Pancreas (tissue), 10 donors: ENCODE results near the gene F11R. TPM values are rescaled to one million over a fixed set of nuclear protein-coding genes. Genes with fewer than 3 reads are reported as not detected.
"Not testable (repeated sequence)": the region's sequence is repeated elsewhere in the genome, so short reads cannot be mapped to it uniquely, and the experiment has no call there.

ENCODE experiments used
- ATAC-seq, 4 donors: fragments of 200-7000 bp; cut with Tn5 transposase; one replicate each; pipeline versions ENCODE4 v1.8.0 to v1.9.1; 2020; ENCODE audit warnings: mild to moderate bottlenecking in 4 of 4, moderate library complexity in 4 of 4
- DNase-seq, 6 donors: peaks; one replicate each; pipeline ENCODE4 v3.0.0-alpha.2; 2020
- FAIRE-seq: peaks from 2 replicates; lab custom pipeline; 2012; peaks lifted over from hg19 to GRCh38; lab: Jason Lieb, UNC
- H3K27ac ChIP-seq, 4 donors: fragments of 200-600 bp; sonication (generic); 1 replicate in 3 of 4; 2 replicates in 1 of 4; pipeline versions ENCODE4 v1.5.0 to v1.8.0; 2020
- H3K27me3 ChIP-seq, 4 donors: fragments of 200-600 bp; one replicate each; pipeline ENCODE4 v1.8.0; 2021
- H3K36me3 ChIP-seq, 3 donors: fragments of 200-600 bp; sonication (generic) in 1 of 3; one replicate each; pipeline versions ENCODE4 v1.5.0 to v1.8.0; 2020 to 2021
- H3K4me1 ChIP-seq, 3 donors: fragments of 200-600 bp; one replicate each; pipeline ENCODE4 v1.8.0; 2021
- H3K4me3 ChIP-seq, 4 donors: fragments of 200-600 bp; sonication (generic) in 2 of 4; one replicate each; pipeline versions ENCODE4 v1.5.0 to v1.8.0; 2020 to 2021
- H3K9me3 ChIP-seq, 4 donors: fragments of 200-600 bp; one replicate each; pipeline ENCODE4 v1.8.0; 2021
- WGBS, 2 donors: extraction: QIAGEN DNeasy Blood & Tissue Kit; methylation state at CpG; one replicate each; pipeline ENCODE4 v1.1.7; 2013; 5-methylcytosine and 5-hydroxymethylcytosine counted together
- intact Hi-C, 3 donors: fragments of 100-400 bp; cut with DNase I; formaldehyde crosslinking; loops; one replicate each; pipeline versions ENCODE4 v1.11.1 to v1.14.2; 2022
- polyA plus RNA-seq, 2 donors: library from polyadenylated mRNA; stranded (reverse); fragments of 200-250 nt; gene quantifications; one replicate each; pipeline ENCODE4 v1.2.3, GENCODE V29; 2013
- total RNA-seq, 6 donors: library from RNA; stranded (reverse); fragmentation: NEBNext Ultra II Directional in 4 of 6; extraction: Animal tissue kit (Norgen Biotek cat#: 25700) in 4 of 6; gene quantifications; one replicate each; pipeline versions ENCODE4 v1.2.1 to v1.2.4, GENCODE V29; 2021 to 2023
- TF ChIP-seq, protein P1 (sequence below), 4 donors: fragments of 200-600 bp; sonication (generic) in 3 of 4; IDR thresholded peaks; one replicate each; pipeline versions ENCODE4 v1.5.0 to v1.8.0; 2021; ENCODE audit warnings: antibody characterized with exemption in 4 of 4
- donor health status: healthy with polysubstance abuse.
- donor health status: DM: no; HTN: no; CAD: no; lungs with moderate emphysema.
- donor health status: DM: no; HTN: no; CAD: no.
- donor health status: control.
- donor health status: control.
- donor health status: Bipolar disorder and iron deficiency.
- donor health status: DM: yes; HTN: yes; CAD: no.
- donor health status: DM: no; HTN: no; CAD: no.
- donor health status: DM: no; HTN: no; CAD: no.
- donor health status: DM: yes; HTN: yes; CAD: no.

Gene F11R
- total and polyA plus RNA-seq, 8 donors: 22.7 to 59.5 (median 36.9) TPM

DNA sequence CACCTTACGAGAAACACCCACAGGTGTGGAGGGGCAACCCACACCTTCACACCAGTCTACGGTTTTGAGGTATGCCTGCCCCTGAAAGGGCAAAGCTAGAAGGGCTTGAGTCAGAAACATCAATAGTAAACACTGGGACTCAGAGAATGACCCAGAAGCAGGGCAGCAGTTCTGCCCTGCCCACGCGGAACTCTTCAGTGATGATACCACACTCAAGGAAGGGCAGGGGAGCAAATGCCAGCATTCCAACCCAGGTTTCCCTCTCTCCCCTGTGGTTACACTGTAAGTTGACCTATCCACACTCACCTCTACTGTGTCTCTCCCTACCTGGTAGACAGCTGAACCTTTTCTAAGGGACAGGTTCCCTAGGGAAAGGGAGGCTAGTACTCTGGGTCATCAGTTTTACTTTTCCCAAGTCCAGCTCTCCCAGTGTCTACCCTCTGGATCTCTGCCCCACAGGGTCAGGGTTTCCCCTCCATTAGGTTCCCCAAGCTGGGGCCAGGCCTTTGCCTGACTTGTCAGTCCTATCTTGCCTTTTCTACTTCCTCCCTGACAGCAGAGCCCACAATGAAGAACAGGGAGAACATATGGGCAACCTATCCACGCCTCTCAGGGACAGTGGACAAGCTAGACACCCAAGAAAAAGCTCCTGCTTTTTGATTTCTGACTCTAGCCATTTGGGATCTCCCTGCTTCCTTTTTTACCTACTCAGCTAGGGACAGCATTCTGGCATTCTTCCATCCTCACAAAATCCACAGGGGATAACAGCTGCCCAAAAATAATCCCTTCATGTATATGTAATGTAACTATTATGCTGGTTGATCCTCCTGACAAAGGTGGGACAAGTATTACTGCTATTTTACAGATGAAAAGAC is 3.0 kb downstream of the F11R start:
- no peak for ATAC-seq
- peaks cover 26 to 53% (median 39%) of the 10 kb centered on the region in 3 donors for H3K4me1 ChIP-seq
- H3K4me3 ChIP-seq: peak overlapping the region in 1 of 4 donors; percentile 0
- H3K36me3 ChIP-seq: no peaks in the 10 kb centered on the region
- TF ChIP-seq, protein P1, sequence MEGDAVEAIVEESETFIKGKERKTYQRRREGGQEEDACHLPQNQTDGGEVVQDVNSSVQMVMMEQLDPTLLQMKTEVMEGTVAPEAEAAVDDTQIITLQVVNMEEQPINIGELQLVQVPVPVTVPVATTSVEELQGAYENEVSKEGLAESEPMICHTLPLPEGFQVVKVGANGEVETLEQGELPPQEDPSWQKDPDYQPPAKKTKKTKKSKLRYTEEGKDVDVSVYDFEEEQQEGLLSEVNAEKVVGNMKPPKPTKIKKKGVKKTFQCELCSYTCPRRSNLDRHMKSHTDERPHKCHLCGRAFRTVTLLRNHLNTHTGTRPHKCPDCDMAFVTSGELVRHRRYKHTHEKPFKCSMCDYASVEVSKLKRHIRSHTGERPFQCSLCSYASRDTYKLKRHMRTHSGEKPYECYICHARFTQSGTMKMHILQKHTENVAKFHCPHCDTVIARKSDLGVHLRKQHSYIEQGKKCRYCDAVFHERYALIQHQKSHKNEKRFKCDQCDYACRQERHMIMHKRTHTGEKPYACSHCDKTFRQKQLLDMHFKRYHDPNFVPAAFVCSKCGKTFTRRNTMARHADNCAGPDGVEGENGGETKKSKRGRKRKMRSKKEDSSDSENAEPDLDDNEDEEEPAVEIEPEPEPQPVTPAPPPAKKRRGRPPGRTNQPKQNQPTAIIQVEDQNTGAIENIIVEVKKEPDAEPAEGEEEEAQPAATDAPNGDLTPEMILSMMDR (IDR thresholded peaks at IDR 0.05): no peak
- no peak for FAIRE-seq
- 70 to 78% methylated on average over 5 of the region's 5 CpGs for WGBS, 2 donors
- H3K27me3 ChIP-seq: no peaks in the 10 kb centered on the region
- H3K9me3 ChIP-seq: no peaks in the 10 kb centered on the region
- H3K27ac ChIP-seq: peak overlapping the region in 3 of 4 donors; percentile 1 to 52 (median 6)
- DNase-seq: no peak
- intact Hi-C loops: no loop called here

DNA sequence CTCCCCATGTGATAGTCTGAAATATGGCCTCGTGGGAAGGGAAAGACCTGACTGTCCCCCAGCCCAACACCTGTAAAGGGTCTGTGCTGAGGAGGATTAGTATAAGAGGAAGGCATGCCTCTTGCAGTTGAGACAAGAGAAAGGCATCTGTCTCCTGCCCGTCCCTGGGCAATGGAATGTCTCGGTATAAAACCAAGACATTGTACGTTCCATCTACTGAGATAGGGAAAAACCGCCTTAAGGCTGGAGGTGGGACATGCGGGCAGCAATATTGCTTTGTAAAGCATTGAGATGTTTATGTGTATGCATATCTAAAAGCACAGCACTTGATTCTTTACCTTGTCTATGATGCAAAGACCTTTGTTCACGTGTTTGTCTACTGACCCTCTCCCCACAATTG is 3.8 kb downstream of the F11R start:
- Histone ChIP-seq H3K27ac (peak overlapping the region in 1 of 4 donors; percentile 52), H3K4me1 (peaks cover 26 to 57% (median 39%) of the 10 kb centered on the region in 3 donors)
- H3K36me3 ChIP-seq, ATAC-seq, H3K27me3 ChIP-seq, DNase-seq, H3K9me3 ChIP-seq, intact Hi-C loops, FAIRE-seq, H3K4me3 ChIP-seq: not testable (repeated sequence)
- WGBS, 2 donors: 56 to 67% methylated on average over 6 to 7 of the region's 7 CpGs

DNA sequence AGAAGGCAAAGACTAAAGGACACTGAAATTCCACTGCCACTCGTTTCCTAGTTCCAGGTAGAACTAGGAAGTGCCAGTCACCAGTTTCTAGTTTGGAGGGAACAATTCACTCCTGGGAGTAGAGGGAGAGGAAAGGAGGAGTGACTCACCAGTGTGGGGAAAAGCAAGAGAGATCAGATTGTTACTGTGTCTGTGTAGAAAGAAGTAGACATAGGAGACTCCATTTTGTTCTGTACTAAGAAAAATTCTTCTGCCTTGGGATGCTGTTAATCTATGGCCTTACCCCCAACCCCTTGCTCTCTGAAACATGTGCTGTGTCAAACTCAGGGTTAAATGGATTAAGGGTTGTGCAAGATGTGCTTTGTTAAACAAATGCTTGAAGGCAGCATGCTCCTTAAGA is 4.3 kb downstream of the F11R start:
- DNase-seq, FAIRE-seq, H3K9me3 ChIP-seq, intact Hi-C loops, ATAC-seq, H3K4me3 ChIP-seq, H3K27me3 ChIP-seq, H3K36me3 ChIP-seq: not testable (repeated sequence)
- Histone ChIP-seq H3K4me1 (peaks cover 26 to 58% (median 34%) of the 10 kb centered on the region in 3 donors), H3K27ac (peak overlapping the region in 1 of 4 donors; percentile 28)
- WGBS, 2 donors: 11 to 28% methylated on average over 1 of the region's 1 CpG

DNA sequence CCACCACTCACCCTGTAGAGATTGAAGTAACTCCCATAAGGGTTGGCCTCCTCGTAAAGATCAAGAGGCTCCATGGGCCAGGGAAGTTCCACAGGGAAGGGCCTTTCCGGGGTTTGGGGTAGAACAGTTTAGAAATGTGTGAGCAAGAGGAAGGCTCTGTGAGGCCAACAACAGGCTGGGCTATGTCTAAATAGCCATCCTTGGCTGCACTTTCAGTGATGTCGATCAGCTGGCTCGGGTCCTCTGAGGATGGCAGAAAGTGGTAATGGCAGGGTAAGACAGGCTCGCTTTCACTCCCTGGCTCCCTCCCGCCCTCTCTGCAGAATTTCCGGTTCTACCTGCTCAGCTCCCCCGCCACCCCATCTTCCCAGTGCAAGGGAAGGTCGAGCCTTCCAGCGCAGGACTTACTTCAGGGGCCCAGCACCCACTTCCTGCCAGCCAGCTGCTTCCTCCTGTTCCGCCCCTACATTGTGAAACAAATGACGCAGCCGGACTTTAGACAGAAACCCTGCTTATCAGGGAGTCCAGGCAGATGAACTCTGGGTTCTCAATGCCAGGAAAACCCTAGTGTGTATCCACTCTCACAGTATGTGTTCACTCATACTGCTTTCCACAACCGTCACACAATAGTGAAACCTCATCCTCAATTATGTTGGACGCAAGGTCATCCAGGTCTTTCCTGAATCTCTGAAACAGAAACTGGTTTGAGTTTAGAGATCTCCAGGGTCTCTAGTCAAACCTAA is 7.3 kb downstream of the F11R start:
- peak overlapping the region; percentile 66 to 94 (median 81) for H3K27ac ChIP-seq
- WGBS, 2 donors: 11 to 12% methylated on average over 15 of the region's 15 CpGs
- intact Hi-C loops: no loop called here
- no peaks in the 10 kb centered on the region for H3K27me3 ChIP-seq
- TF ChIP-seq, protein P1 (IDR thresholded peaks at IDR 0.05): no peak
- H3K4me3 ChIP-seq: peak overlapping the region in 2 of 4 donors; percentile 7 to 29
- no peak for FAIRE-seq
- H3K4me1 ChIP-seq: peaks cover 21 to 48% (median 24%) of the 10 kb centered on the region in 3 donors
- no peaks in the 10 kb centered on the region for H3K36me3 ChIP-seq
- H3K9me3 ChIP-seq: no peaks in the 10 kb centered on the region
- DNase-seq: peak; percentile 75 to 86 (median 84)
- ATAC-seq: peak; percentile 90 to 94 (median 92)

DNA sequence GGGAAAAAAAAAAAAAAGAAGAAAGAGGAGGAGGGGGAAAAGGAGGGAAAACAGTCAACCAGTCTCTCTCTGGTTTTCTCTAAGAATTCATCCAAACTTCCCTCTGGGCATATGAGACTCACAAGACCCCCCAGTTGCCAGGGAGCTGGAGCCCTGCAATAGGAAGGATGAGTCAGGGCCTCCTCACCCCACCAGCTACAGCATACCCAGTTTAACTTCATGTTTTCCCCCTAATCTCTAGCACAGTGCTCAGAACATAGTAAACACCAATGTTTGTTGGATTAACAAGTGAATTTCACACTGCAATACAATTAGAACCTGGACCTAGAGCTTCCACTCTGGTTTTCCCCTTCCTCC is 7.8 kb downstream of the F11R start:
- peaks cover 17 to 43% (median 20%) of the 10 kb centered on the region in 3 donors for H3K4me1 ChIP-seq
- H3K9me3 ChIP-seq: no peaks in the 10 kb centered on the region
- intact Hi-C loops: no loop called here
- DNase-seq: no peak
- H3K36me3 ChIP-seq: no peaks in the 10 kb centered on the region
- peak overlapping the region in 1 of 4 donors; percentile 29 for H3K4me3 ChIP-seq
- H3K27ac ChIP-seq: peak overlapping the region; percentile 66 to 94 (median 81)
- H3K27me3 ChIP-seq: no peaks in the 10 kb centered on the region
- ATAC-seq: peak in 2 of 4 donors; percentile 13 to 23
- TF ChIP-seq, protein P1 (IDR thresholded peaks at IDR 0.05): no peak
- no peak for FAIRE-seq
